ENCODE measurements around the gene RAD23B. TPM values are rescaled to one million over a fixed set of nuclear protein-coding genes. Genes with fewer than 3 reads are reported as not detected.

The RAD23B gene
- total RNA-seq, 4 donors from 2014 or later, result 69.8 to 94.4 (median 74.4) TPM

DNA sequence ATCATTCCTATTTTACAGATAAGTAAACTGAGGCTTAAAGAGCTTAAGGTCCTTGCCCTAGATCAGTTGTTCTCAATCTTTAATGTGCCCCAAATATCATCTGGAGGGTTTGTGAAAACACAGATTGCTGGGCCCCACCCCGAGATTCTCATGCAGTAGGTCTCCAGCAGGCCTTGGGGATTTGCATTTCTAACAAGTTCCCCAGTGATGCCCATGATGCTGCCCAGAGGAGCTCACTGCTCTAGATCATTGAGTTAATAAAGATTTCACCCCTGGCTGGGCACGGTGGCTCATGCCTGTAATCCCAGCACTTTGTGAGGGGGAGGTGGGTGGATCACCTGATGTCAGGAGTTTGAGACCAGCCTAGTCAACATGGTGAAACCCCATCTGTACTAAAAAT lies 42.8 kb upstream of the RAD23B start:
- Histone ChIP-seq H3K27me3 (no peaks in the 10 kb centered on the region), H3K9me3 (no peaks in the 10 kb centered on the region), H3K4me1 (peaks cover 0 to 25% (median 0%) of the 10 kb centered on the region in 3 donors), H3K4me3 (no peak overlapping the region), H3K27ac (no peak overlapping the region), H3K36me3 (no peaks in the 10 kb centered on the region)
- WGBS, 2 donors, result 63 to 76% methylated on average over 2 of the region's 2 CpGs
- TF ChIP-seq, protein P1, sequence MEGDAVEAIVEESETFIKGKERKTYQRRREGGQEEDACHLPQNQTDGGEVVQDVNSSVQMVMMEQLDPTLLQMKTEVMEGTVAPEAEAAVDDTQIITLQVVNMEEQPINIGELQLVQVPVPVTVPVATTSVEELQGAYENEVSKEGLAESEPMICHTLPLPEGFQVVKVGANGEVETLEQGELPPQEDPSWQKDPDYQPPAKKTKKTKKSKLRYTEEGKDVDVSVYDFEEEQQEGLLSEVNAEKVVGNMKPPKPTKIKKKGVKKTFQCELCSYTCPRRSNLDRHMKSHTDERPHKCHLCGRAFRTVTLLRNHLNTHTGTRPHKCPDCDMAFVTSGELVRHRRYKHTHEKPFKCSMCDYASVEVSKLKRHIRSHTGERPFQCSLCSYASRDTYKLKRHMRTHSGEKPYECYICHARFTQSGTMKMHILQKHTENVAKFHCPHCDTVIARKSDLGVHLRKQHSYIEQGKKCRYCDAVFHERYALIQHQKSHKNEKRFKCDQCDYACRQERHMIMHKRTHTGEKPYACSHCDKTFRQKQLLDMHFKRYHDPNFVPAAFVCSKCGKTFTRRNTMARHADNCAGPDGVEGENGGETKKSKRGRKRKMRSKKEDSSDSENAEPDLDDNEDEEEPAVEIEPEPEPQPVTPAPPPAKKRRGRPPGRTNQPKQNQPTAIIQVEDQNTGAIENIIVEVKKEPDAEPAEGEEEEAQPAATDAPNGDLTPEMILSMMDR (IDR thresholded peaks at IDR 0.05), result no peak
- TF ChIP-seq POLR2A (IDR thresholded peaks at IDR 0.05), result no peak
- DNase-seq, result no peak
- intact Hi-C loops (cut with DNase I), result no loop called here

DNA sequence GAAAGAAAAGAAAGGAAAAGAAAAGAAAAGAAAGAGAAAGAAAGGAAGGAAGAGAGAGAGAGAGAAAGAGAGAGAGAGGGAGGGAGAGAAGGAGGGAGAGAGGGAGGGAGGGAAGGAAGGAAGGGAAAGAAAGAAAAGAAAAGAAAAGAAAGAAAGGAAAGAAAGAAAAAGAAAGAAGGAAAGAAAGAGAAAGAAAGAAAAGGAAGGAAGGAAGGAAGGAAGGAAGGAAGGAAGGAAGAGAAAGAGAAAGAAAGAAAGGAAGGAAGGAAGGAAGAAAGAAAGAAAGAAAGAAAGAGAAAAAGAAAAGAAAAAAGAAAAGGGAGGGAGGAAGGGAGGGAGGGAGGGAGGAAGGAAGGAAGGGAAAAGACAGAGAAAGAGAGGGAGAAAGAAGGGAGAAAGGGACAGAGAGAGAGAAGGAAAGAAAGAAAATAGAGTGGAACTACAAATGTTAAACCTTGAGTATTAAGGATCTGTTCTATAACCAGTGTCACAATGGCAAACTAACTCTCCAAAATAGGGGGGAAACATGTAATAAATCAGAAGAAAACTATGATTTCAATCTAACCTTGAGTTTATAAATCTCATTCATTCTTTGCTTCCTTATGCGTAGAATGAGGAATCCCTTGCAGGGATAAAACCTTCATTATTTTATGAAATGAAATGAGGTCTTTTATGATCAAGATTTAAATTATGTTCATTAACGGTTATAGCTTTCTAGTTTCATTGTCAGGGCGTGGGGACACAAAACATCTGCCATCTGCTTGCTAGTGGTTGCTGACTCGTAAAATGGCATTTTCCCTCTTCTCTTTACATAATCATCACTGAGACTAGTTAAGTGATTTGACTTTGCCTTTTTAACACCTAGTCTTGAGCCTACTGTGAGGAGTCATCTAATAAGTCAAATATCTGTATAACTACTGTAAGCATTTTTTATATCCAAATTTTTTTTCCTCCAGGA lies 40.7 kb upstream of the RAD23B start:
- no peak for TF ChIP-seq POLR2A (IDR thresholded peaks at IDR 0.05)
- TF ChIP-seq, protein P1 (IDR thresholded peaks at IDR 0.05), result no peak
- no peaks in the 10 kb centered on the region for H3K27me3 ChIP-seq
- WGBS, 2 donors, result 62 to 72% methylated on average over 4 of the region's 4 CpGs
- peaks cover 0 to 29% (median 3%) of the 10 kb centered on the region in 3 donors for H3K4me1 ChIP-seq
- H3K36me3 ChIP-seq, result no peaks in the 10 kb centered on the region
- H3K27ac ChIP-seq, result no peak overlapping the region
- DNase-seq, result no peak
- no peak overlapping the region for H3K4me3 ChIP-seq
- intact Hi-C loops (cut with DNase I), result no loop called here
- H3K9me3 ChIP-seq, result no peaks in the 10 kb centered on the region

- H3K4me1 ChIP-seq, result peaks cover 0 to 31% (median 3%) of the 10 kb centered on the region in 3 donors
- WGBS, 2 donors, result 18 to 37% methylated on average over 5 of the region's 5 CpGs
- peak overlapping the region in 3 of 4 donors; percentile 1 to 58 (median 45) for H3K27ac ChIP-seq
- H3K9me3 ChIP-seq, result no peaks in the 10 kb centered on the region
- H3K27me3 ChIP-seq, result no peaks in the 10 kb centered on the region
- H3K36me3 ChIP-seq, result no peaks in the 10 kb centered on the region
- DNase-seq, result no peak
- TF ChIP-seq, protein P1 (IDR thresholded peaks at IDR 0.05), result no peak
- no peak for TF ChIP-seq POLR2A (IDR thresholded peaks at IDR 0.05)
- intact Hi-C loops (cut with DNase I), result no loop called here
- H3K4me3 ChIP-seq, result no peak overlapping the region
These were observed 39.3 kb upstream of the RAD23B start for GRCh38 chr9:107243742-107244141.

DNA sequence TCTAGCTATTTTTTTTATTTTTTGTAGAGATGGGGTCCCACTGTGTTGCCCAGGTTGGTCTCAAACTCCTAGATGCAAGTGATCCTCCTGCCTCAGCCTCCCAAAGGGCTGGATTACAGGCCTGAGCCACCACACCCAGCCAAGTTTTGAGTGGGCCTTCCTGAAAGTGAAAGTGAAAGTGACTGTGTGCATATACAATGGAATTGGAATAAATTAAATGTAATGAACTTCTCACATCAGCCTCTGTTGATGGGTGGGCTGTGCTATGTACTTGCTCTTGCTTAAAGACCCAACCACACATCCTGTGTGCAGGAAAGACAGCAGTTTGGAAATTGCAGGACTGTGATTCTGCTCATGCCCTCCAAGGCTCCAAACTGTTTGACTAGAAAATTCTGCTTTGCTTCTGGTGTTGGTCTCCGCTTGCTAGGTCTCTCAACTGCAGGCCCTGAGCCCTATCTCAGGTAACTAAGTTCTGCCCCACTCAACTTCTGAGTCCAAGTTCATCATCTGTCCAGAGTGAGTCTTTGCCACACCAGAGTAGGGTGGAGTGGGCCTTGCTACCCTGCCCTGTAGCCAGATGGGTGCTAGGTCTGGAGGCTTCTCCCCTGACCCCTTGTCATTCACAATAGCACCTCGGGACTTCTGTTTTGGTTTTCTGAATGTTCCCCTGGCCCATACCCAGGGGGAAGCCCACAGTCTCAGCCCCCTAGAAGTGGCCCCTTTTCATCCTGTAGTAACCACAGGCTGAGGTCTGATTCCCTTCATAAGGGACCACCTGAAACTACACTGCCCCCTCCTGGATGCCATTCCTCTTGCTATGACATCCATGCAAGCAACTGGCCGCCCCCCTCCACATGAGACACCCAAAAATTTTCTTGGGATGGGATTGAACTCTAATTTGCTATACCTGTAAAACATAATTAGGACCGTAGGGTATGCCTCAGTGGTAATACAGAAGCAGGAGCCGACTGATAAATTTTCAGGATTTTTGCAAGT lies 36.5 kb upstream of the RAD23B start:
- no peak for DNase-seq
- Histone ChIP-seq H3K27me3 (no peaks in the 10 kb centered on the region), H3K27ac (no peak overlapping the region), H3K36me3 (no peaks in the 10 kb centered on the region), H3K9me3 (no peaks in the 10 kb centered on the region), H3K4me3 (no peak overlapping the region), H3K4me1 (peaks cover 0 to 37% (median 3%) of the 10 kb centered on the region in 3 donors)
- intact Hi-C loops (cut with DNase I), result no loop called here
- 92 to 97% methylated on average over 4 to 5 of the region's 5 CpGs for WGBS, 2 donors
- TF ChIP-seq, protein P1 (IDR thresholded peaks at IDR 0.05), result no peak
- no peak for TF ChIP-seq POLR2A (IDR thresholded peaks at IDR 0.05)

Data from esophagus squamous epithelium (tissue), 5 donors.